ENCODE data around the gene LGSN. TPM values are rescaled to one million over a fixed set of nuclear protein-coding genes. Genes with fewer than 3 reads are reported as not detected.

Gene LGSN
- total RNA-seq, 1 donor from 2014 or later: 0.25 TPM

- no peak overlapping the region for H3K27ac ChIP-seq (ENCODE audit: low read depth, low read length)
- H3K27me3 ChIP-seq (ENCODE audit: insufficient read depth, low read length): no peaks in the 10 kb centered on the region
- no peaks in the 10 kb centered on the region for H4K20me1 ChIP-seq (ENCODE audit: insufficient read depth, low read length)
- no peaks in the 10 kb centered on the region for H3K9me3 Mint-ChIP-seq (ENCODE audit: unreplicated experiment)
- H3K4me1 Mint-ChIP-seq (ENCODE audit: low read depth, unreplicated experiment): no peaks in the 10 kb centered on the region
- H3K9ac ChIP-seq (ENCODE audit: low read length): no peak overlapping the region
- no peaks in the 10 kb centered on the region for H3K9me3 ChIP-seq (ENCODE audit: insufficient read depth, low read depth, low read length)
- no peak overlapping the region for H3K27ac Mint-ChIP-seq (ENCODE audit: unreplicated experiment)
- no peaks in the 10 kb centered on the region for H3K36me3 ChIP-seq (ENCODE audit: insufficient read depth, low read length)
- H3K4me3 Mint-ChIP-seq (ENCODE audit: unreplicated experiment): no peak overlapping the region
- H3K36me3 Mint-ChIP-seq (ENCODE audit: low read depth, unreplicated experiment): no peaks in the 10 kb centered on the region
- no peaks in the 10 kb centered on the region for H3K27me3 Mint-ChIP-seq (ENCODE audit: low read depth, unreplicated experiment)
- no peak overlapping the region for H2AFZ ChIP-seq (ENCODE audit: low read depth, low read length)
- H3K79me2 ChIP-seq (ENCODE audit: insufficient read depth, low read length): no peaks in the 10 kb centered on the region
- no peaks in the 10 kb centered on the region for H3K4me1 ChIP-seq (ENCODE audit: insufficient read depth, low read length)
- TF ChIP-seq EZH2 (IDR thresholded peaks at IDR 0.05; ENCODE audit: insufficient read depth, low read length) (no peak), CTCF (IDR thresholded peaks at IDR 0.05; ENCODE audit: insufficient read depth, low read depth, low read length) (no peak)
- H3K4me2 ChIP-seq (ENCODE audit: low read length): no peak overlapping the region
- FAIRE-seq (no peak), DNase-seq (ENCODE audit: low read depth) (no peak)
- H3K4me3 ChIP-seq (ENCODE audit: insufficient read depth, low read depth, low read length): no peak overlapping the region
Observed at GRCh38 chr6:63246581-63246980, 73.2 kb downstream of the LGSN start.

GRCh38 chr6:63245909-63246308 lies 73.9 kb downstream of the LGSN start:
- Mint-ChIP-seq H3K9me3 (ENCODE audit: unreplicated experiment) (no peaks in the 10 kb centered on the region), H3K27ac (ENCODE audit: unreplicated experiment) (no peak overlapping the region), H3K4me3 (ENCODE audit: unreplicated experiment) (no peak overlapping the region), H3K4me1 (ENCODE audit: low read depth, unreplicated experiment) (no peaks in the 10 kb centered on the region), H3K36me3 (ENCODE audit: low read depth, unreplicated experiment) (no peaks in the 10 kb centered on the region), H3K27me3 (ENCODE audit: low read depth, unreplicated experiment) (no peaks in the 10 kb centered on the region)
- no peak for FAIRE-seq
- DNase-seq (ENCODE audit: low read depth): no peak
- Histone ChIP-seq H2AFZ (ENCODE audit: low read depth, low read length) (no peak overlapping the region), H3K27me3 (ENCODE audit: insufficient read depth, low read length) (no peaks in the 10 kb centered on the region), H4K20me1 (ENCODE audit: insufficient read depth, low read length) (no peaks in the 10 kb centered on the region), H3K79me2 (ENCODE audit: insufficient read depth, low read length) (no peaks in the 10 kb centered on the region), H3K27ac (ENCODE audit: low read depth, low read length) (no peak overlapping the region), H3K9ac (ENCODE audit: low read length) (no peak overlapping the region), H3K4me3 (ENCODE audit: insufficient read depth, low read depth, low read length) (no peak overlapping the region), H3K4me1 (ENCODE audit: insufficient read depth, low read length) (no peaks in the 10 kb centered on the region), H3K9me3 (ENCODE audit: insufficient read depth, low read depth, low read length) (no peaks in the 10 kb centered on the region), H3K4me2 (ENCODE audit: low read length) (no peak overlapping the region), H3K36me3 (ENCODE audit: insufficient read depth, low read length) (no peaks in the 10 kb centered on the region)
- TF ChIP-seq CTCF (IDR thresholded peaks at IDR 0.05; ENCODE audit: insufficient read depth, low read depth, low read length): no peak
- no peak for TF ChIP-seq EZH2 (IDR thresholded peaks at IDR 0.05; ENCODE audit: insufficient read depth, low read length)

GRCh38 chr6:63245420-63245819 lies 74.4 kb downstream of the LGSN start:
- Histone ChIP-seq H3K9me3 (ENCODE audit: insufficient read depth, low read depth, low read length) (no peaks in the 10 kb centered on the region), H3K4me3 (ENCODE audit: insufficient read depth, low read depth, low read length) (no peak overlapping the region), H2AFZ (ENCODE audit: low read depth, low read length) (no peak overlapping the region), H3K4me2 (ENCODE audit: low read length) (no peak overlapping the region), H3K27ac (ENCODE audit: low read depth, low read length) (no peak overlapping the region), H3K27me3 (ENCODE audit: insufficient read depth, low read length) (no peaks in the 10 kb centered on the region), H3K9ac (ENCODE audit: low read length) (no peak overlapping the region), H3K36me3 (ENCODE audit: insufficient read depth, low read length) (no peaks in the 10 kb centered on the region), H4K20me1 (ENCODE audit: insufficient read depth, low read length) (no peaks in the 10 kb centered on the region), H3K4me1 (ENCODE audit: insufficient read depth, low read length) (no peaks in the 10 kb centered on the region), H3K79me2 (ENCODE audit: insufficient read depth, low read length) (no peaks in the 10 kb centered on the region)
- no peak overlapping the region for H3K4me3 Mint-ChIP-seq (ENCODE audit: unreplicated experiment)
- no peaks in the 10 kb centered on the region for H3K9me3 Mint-ChIP-seq (ENCODE audit: unreplicated experiment)
- TF ChIP-seq CTCF (IDR thresholded peaks at IDR 0.05; ENCODE audit: insufficient read depth, low read depth, low read length) (no peak), EZH2 (IDR thresholded peaks at IDR 0.05; ENCODE audit: insufficient read depth, low read length) (no peak)
- FAIRE-seq: no peak
- no peak for DNase-seq (ENCODE audit: low read depth)
- H3K27me3 Mint-ChIP-seq (ENCODE audit: low read depth, unreplicated experiment): no peaks in the 10 kb centered on the region
- no peaks in the 10 kb centered on the region for H3K4me1 Mint-ChIP-seq (ENCODE audit: low read depth, unreplicated experiment)
- no peak overlapping the region for H3K27ac Mint-ChIP-seq (ENCODE audit: unreplicated experiment)
- H3K36me3 Mint-ChIP-seq (ENCODE audit: low read depth, unreplicated experiment): no peaks in the 10 kb centered on the region

Data from astrocyte (in vitro differentiated cells and primary cell).